OCI-LY1 (cell line): ENCODE measurements around the gene TLE3.

Experiments
- H2AFZ ChIP-seq: fragments of 200-600 bp; sonication (generic), shearing (Covaris generic); 2 replicates; pipeline ENCODE4 v1.6.0; 2014; ENCODE audit warnings: antibody characterized with exemption, mild to moderate bottlenecking, low read length
- H3F3A ChIP-seq: fragments of 200-600 bp; sonication (generic), shearing (Covaris generic); 2 replicates; pipeline ENCODE4 v1.6.0; 2014; ENCODE audit warnings: mild to moderate bottlenecking, antibody characterized with exemption, low read length, moderate library complexity; ENCODE audit not compliant: insufficient read depth
- H3K27ac ChIP-seq: fragments of 200-600 bp; sonication (generic); 2 replicates; pipeline ENCODE4 v1.5.1; 2014; ENCODE audit warnings: low read length, mixed run types, mild to moderate bottlenecking, low read depth; ENCODE audit not compliant: poor library complexity, severe bottlenecking
- H3K27me3 ChIP-seq: fragments of 200-600 bp; sonication (generic); 2 replicates; pipeline ENCODE4 v1.6.0; 2014; ENCODE audit warnings: antibody characterized with exemption, mild to moderate bottlenecking, low read length, moderate library complexity; ENCODE audit not compliant: insufficient read depth
- H3K36me3 ChIP-seq: fragments of 200-600 bp; sonication (generic); 2 replicates; pipeline ENCODE4 v1.6.1; 2014; ENCODE audit warnings: mild to moderate bottlenecking, antibody characterized with exemption, low read length, moderate library complexity, mixed read lengths; ENCODE audit not compliant: insufficient read depth
- H3K4me1 ChIP-seq: fragments of 200-600 bp; sonication (generic); 2 replicates; pipeline ENCODE4 v1.5.1; 2014; ENCODE audit warnings: mild to moderate bottlenecking, low read length, moderate library complexity; ENCODE audit not compliant: insufficient read depth, severe bottlenecking
- H3K4me2 ChIP-seq: fragments of 200-600 bp; sonication (generic), shearing (Covaris generic); 2 replicates; pipeline ENCODE4 v1.6.1; 2014; ENCODE audit warnings: low read length
- H3K4me3 ChIP-seq: fragments of 200-600 bp; sonication (generic); 2 replicates; pipeline ENCODE4 v1.5.1; 2014; ENCODE audit warnings: low read length, low read depth, mild to moderate bottlenecking, mixed read lengths; ENCODE audit not compliant: poor library complexity, severe bottlenecking
- H3K79me2 ChIP-seq: fragments of 200-600 bp; shearing (Covaris generic); 2 replicates; pipeline ENCODE4 v1.6.1; 2016; ENCODE audit warnings: mixed run types, low read length, mixed read lengths; ENCODE audit not compliant: insufficient read depth
- H3K9ac ChIP-seq: fragments of 200-600 bp; sonication (generic), shearing (Covaris generic); 2 replicates; pipeline ENCODE4 v1.6.1; 2014; ENCODE audit warnings: mild to moderate bottlenecking, low read length, mixed read lengths
- H3K9me2 ChIP-seq: fragments of 200-600 bp; sonication (generic), shearing (Covaris generic); 2 replicates; pipeline ENCODE4 v1.6.1; 2014; ENCODE audit warnings: low read depth, mild to moderate bottlenecking, low read length, mixed read lengths
- H3K9me3 ChIP-seq: fragments of 200-600 bp; shearing (Covaris generic); 2 replicates; pipeline ENCODE4 v1.6.1; 2014; ENCODE audit warnings: low read length, mixed read lengths
- H4K20me1 ChIP-seq: fragments of 200-600 bp; sonication (generic), shearing (Covaris generic); 2 replicates; pipeline ENCODE4 v1.6.0; 2016; ENCODE audit warnings: mild to moderate bottlenecking, low read length; ENCODE audit not compliant: insufficient read depth
- EZH2 ChIP-seq: fragments of 200-600 bp; sonication (generic), shearing (Covaris generic); IDR thresholded peaks from 2 replicates; pipeline ENCODE4 v1.8.0; 2017; ENCODE audit warnings: borderline replicate concordance, mixed run types, mild to moderate bottlenecking, antibody characterized with exemption, low read length, moderate library complexity, mixed read lengths
- TF ChIP-seq, protein P1 (sequence below): fragments of 200-600 bp; sonication (generic), shearing (Covaris generic); IDR thresholded peaks from 2 replicates; pipeline ENCODE4 v1.5.1; 2017; ENCODE audit warnings: mild to moderate bottlenecking, antibody characterized with exemption, low read length, moderate library complexity, mixed read lengths

Gene TLE3

GRCh38 chr15:70023064-70023768, 74.5 kb downstream of the TLE3 start:
- Histone ChIP-seq H3F3A (no peaks in the 10 kb centered on the region), H3K9ac (no peak overlapping the region; the same call in 1 of the 2 replicates), H3K9me3 (0 out of 2 replicates have a peak, but pooled peaks cover 2% of the 10 kb centered on the region), H3K4me2 (peak overlapping the region; percentile 23; the same call in 1 of the 2 replicates), H3K9me2 (no peaks in the 10 kb centered on the region), H3K79me2 (no peaks in the 10 kb centered on the region), H3K4me1 (peaks cover 40% of the 10 kb centered on the region), H2AFZ (no peak overlapping the region), H4K20me1 (no peaks in the 10 kb centered on the region), H3K4me3 (peak overlapping the region; percentile 9), H3K27me3 (no peaks in the 10 kb centered on the region), H3K36me3 (no peaks in the 10 kb centered on the region; the same call in 1 of the 2 replicates), H3K27ac (peak overlapping the region; percentile 19)
- no peak for TF ChIP-seq EZH2
- TF ChIP-seq, protein P1, sequence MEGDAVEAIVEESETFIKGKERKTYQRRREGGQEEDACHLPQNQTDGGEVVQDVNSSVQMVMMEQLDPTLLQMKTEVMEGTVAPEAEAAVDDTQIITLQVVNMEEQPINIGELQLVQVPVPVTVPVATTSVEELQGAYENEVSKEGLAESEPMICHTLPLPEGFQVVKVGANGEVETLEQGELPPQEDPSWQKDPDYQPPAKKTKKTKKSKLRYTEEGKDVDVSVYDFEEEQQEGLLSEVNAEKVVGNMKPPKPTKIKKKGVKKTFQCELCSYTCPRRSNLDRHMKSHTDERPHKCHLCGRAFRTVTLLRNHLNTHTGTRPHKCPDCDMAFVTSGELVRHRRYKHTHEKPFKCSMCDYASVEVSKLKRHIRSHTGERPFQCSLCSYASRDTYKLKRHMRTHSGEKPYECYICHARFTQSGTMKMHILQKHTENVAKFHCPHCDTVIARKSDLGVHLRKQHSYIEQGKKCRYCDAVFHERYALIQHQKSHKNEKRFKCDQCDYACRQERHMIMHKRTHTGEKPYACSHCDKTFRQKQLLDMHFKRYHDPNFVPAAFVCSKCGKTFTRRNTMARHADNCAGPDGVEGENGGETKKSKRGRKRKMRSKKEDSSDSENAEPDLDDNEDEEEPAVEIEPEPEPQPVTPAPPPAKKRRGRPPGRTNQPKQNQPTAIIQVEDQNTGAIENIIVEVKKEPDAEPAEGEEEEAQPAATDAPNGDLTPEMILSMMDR: no peak

DNA sequence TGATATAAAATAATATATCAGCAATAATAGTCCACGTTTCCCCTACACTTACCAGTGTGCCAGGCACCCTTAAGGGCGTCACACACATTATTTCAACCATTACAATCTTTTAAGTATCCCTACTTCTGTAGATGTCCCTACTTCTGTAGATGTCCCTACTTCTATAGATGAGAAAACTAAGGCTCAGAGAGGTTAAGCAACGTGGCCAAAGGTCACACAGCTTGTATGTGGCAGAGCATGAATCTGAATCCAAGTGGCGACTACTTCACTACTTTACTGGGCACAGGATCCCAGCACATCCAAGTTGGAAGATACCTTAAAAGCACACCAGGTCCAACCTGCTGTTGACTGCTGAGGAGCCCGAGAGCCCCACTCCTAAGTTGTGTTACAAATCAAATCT, 77.5 kb downstream of the TLE3 start:
- no peak overlapping the region for H3K27ac ChIP-seq
- no peaks in the 10 kb centered on the region for H3K79me2 ChIP-seq
- no peak overlapping the region for H3K4me2 ChIP-seq
- peaks cover 70% of the 10 kb centered on the region for H3K4me1 ChIP-seq
- H3F3A ChIP-seq: no peaks in the 10 kb centered on the region
- no peaks in the 10 kb centered on the region for H4K20me1 ChIP-seq
- H3K9me2 ChIP-seq: no peaks in the 10 kb centered on the region
- no peak overlapping the region for H3K9ac ChIP-seq
- no peaks in the 10 kb centered on the region for H3K27me3 ChIP-seq
- H2AFZ ChIP-seq: no peak overlapping the region
- H3K36me3 ChIP-seq: no peaks in the 10 kb centered on the region; the same call in 1 of the 2 replicates
- TF ChIP-seq EZH2: no peak
- TF ChIP-seq, protein P1: no peak
- H3K4me3 ChIP-seq: no peak overlapping the region
- H3K9me3 ChIP-seq: 0 out of 2 replicates have a peak, but pooled peaks cover 2% of the 10 kb centered on the region

DNA sequence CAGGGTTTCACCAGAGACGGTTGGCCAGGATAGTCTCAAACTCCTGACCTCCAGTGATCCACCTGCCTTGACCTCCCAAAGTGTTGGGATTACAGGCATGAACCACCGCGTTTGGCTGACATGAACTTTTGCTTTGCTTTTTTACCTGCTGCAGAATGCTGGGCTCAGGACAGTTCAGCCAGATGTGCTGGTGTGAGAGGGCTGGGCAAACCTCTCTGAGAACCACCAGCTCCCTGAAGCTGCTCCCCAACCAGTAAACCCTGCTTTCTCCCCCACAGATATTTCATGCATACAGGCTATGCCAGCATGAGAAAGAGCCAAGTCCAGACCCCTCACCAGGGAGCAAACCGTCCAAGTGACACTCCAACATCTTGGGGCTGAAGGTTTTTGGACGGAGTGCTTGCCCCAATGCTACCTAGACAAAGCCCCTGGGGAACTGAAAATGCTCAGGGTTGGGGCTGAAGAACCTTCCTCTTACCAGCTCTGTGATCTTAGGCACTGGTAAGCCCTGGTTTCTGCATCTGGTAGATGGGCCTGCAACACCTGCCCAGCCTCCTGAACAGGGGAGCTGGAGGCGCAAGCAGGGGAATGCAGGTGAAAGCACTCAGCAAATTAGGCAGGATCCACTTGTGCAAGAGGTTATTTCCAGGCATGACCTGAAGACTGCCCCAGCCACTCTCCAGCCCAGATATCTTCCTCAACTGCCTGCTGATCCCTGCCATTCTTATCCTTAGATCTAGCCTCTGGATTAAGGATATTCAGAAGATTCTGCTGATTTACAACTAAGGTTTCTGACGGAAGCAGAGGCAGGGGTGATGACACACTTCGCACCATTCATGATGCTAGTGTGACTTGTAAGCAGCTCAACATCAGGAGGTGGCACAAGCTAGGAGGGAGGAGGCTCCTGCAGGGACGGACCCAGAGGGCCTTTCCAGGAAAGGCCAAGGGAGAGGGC, 78.8 kb downstream of the TLE3 start:
- TF ChIP-seq, protein P1: no peak
- no peak for TF ChIP-seq EZH2
- Histone ChIP-seq H2AFZ (no peak overlapping the region), H3K27ac (peak overlapping the region; percentile 95), H3K9ac (peak overlapping the region; percentile 21; the same call in 1 of the 2 replicates), H3K4me2 (peak overlapping the region; percentile 46), H3K36me3 (no peaks in the 10 kb centered on the region; the same call in 1 of the 2 replicates), H3K9me3 (0 out of 2 replicates have a peak, but pooled peaks cover 2% of the 10 kb centered on the region), H3K4me1 (peaks cover 76% of the 10 kb centered on the region), H3F3A (no peaks in the 10 kb centered on the region), H3K9me2 (no peaks in the 10 kb centered on the region), H3K4me3 (no peak overlapping the region), H3K27me3 (no peaks in the 10 kb centered on the region), H3K79me2 (no peaks in the 10 kb centered on the region), H4K20me1 (no peaks in the 10 kb centered on the region)
